Measurements from ENCODE around the gene RMDN3.

DNA sequence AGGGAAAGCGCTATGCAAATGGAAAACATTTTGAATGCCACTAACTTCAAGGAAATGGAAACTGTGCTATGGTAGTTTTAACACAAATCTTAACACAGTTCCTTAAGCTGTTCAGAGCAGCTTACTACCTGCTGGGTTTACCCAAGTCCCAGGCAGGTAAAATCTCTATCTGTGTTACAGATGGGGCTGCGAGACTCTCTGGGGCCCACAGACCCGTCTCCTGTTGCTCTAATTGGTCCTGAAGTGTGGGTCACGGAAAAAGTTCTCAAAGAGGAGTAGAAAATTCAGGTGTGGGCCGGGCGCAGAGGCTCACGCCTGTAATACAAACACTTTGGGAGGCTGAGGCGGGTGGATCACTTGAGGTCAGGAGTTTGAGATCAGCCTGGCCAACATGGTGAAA is 34.9 kb upstream of the RMDN3 start:
- TF ChIP-seq CTCF (IDR thresholded peaks at IDR 0.05; ENCODE audit: borderline replicate concordance, extremely low read depth, low read length, poor library complexity, severe bottlenecking), result no peak
- TF ChIP-seq EZH2 (IDR thresholded peaks at IDR 0.05; ENCODE audit: borderline replicate concordance, low read depth, low read length, severe bottlenecking), result no peak
